HFFc6 (cell line): ENCODE results near the gene SDK2. TPM values are rescaled to one million over a fixed set of nuclear protein-coding genes. Genes with fewer than 3 reads are reported as not detected.

Experiments used
- DNase-seq: peaks from one replicate; pipeline ENCODE4 v3.0.0-alpha.2; 2018
- H3K27ac Mint-ChIP-seq: 2 replicates; pipeline ENCODE4 v1.8.0; 2020; ENCODE audit warnings: mild to moderate bottlenecking, mixed read lengths
- H3K27me3 Mint-ChIP-seq: 2 replicates; pipeline ENCODE4 v1.8.0; 2021; ENCODE audit warnings: mild to moderate bottlenecking, moderate library complexity, mixed read lengths; ENCODE audit not compliant: insufficient read depth
- H3K36me3 Mint-ChIP-seq: 2 replicates; pipeline ENCODE4 v1.8.0; 2021; ENCODE audit warnings: low read depth, mixed read lengths
- H3K4me1 Mint-ChIP-seq: 2 replicates; pipeline ENCODE4 v1.8.0; 2020; ENCODE audit warnings: low read depth, mixed read lengths
- H3K4me3 Mint-ChIP-seq: 2 replicates; pipeline ENCODE4 v1.8.0; 2020; ENCODE audit warnings: mild to moderate bottlenecking, moderate library complexity, mixed read lengths
- H3K9me3 Mint-ChIP-seq: 2 replicates; pipeline ENCODE4 v1.8.0; 2020; ENCODE audit warnings: mild to moderate bottlenecking, mixed read lengths
- CTCF ChIP-seq: fragments of 200-600 bp; sonication (generic); IDR thresholded peaks from 2 replicates; pipeline ENCODE4 v1.5.0; 2021; ENCODE audit warnings: antibody characterized with exemption, mild to moderate bottlenecking
- total RNA-seq, 6 experiments: library from RNA; stranded (reverse); fragmentation: NEBNext Ultra II Directional; extraction: Animal tissue kit (Norgen Biotek cat#: 25700); gene quantifications; 2 replicates in 1 of 6; 3 replicates in 5 of 6; pipeline ENCODE4 v1.2.3, GENCODE V29; 2021

Gene SDK2
- total RNA-seq, 6 experiments from 2014 or later: 0.03 TPM; not detected in 4

- no peak for DNase-seq
- Mint-ChIP-seq H3K27me3 (no peaks in the 10 kb centered on the region), H3K4me3 (no peak overlapping the region), H3K27ac (no peak overlapping the region), H3K36me3 (0 out of 2 replicates have a peak, but pooled peaks cover 5% of the 10 kb centered on the region), H3K9me3 (peaks cover 77% of the 10 kb centered on the region), H3K4me1 (no peaks in the 10 kb centered on the region)
- TF ChIP-seq CTCF: no peak
These were observed 42.7 kb upstream of the SDK2 start for GRCh38 chr17:73686961-73687360.

- peaks cover 77% of the 10 kb centered on the region for H3K9me3 Mint-ChIP-seq
- no peak for TF ChIP-seq CTCF
- no peak overlapping the region for H3K4me3 Mint-ChIP-seq
- H3K27me3 Mint-ChIP-seq: peaks cover 2% of the 10 kb centered on the region; the same call in 1 of the 2 replicates
- H3K4me1 Mint-ChIP-seq: no peaks in the 10 kb centered on the region
- DNase-seq: no peak
- no peak overlapping the region for H3K27ac Mint-ChIP-seq
- H3K36me3 Mint-ChIP-seq: peaks cover 5% of the 10 kb centered on the region; the same call in 1 of the 2 replicates
These were observed 41.9 kb upstream of the SDK2 start for GRCh38 chr17:73686126-73686525.

- no peak for TF ChIP-seq CTCF
- Mint-ChIP-seq H3K9me3 (peaks cover 67% of the 10 kb centered on the region), H3K4me1 (no peaks in the 10 kb centered on the region), H3K4me3 (no peak overlapping the region), H3K36me3 (no peaks in the 10 kb centered on the region; the same call in 1 of the 2 replicates), H3K27me3 (peaks cover 2% of the 10 kb centered on the region; the same call in 1 of the 2 replicates), H3K27ac (no peak overlapping the region)
- DNase-seq: no peak
These were observed 39.9 kb upstream of the SDK2 start for GRCh38 chr17:73684183-73684582.

- no peak overlapping the region for H3K27ac Mint-ChIP-seq
These were observed 39.5 kb upstream of the SDK2 start for GRCh38 chr17:73683771-73684170.

GRCh38 chr17:73681946-73682345 is 37.7 kb upstream of the SDK2 start:
- Mint-ChIP-seq H3K27ac (no peak overlapping the region), H3K4me1 (no peaks in the 10 kb centered on the region), H3K36me3 (no peaks in the 10 kb centered on the region; the same call in 1 of the 2 replicates), H3K9me3 (peaks cover 63% of the 10 kb centered on the region), H3K4me3 (no peak overlapping the region), H3K27me3 (peaks cover 2% of the 10 kb centered on the region; the same call in 1 of the 2 replicates)
- no peak for TF ChIP-seq CTCF
- no peak for DNase-seq

More at GRCh38 chr17:73683771-73684170, 39.5 kb upstream of the SDK2 start:
- peaks cover 66% of the 10 kb centered on the region for H3K9me3 Mint-ChIP-seq
- H3K4me1 Mint-ChIP-seq: no peaks in the 10 kb centered on the region
- no peaks in the 10 kb centered on the region; the same call in 1 of the 2 replicates for H3K36me3 Mint-ChIP-seq
- no peak for TF ChIP-seq CTCF
- no peak overlapping the region for H3K4me3 Mint-ChIP-seq
- no peak for DNase-seq
- H3K27me3 Mint-ChIP-seq: peaks cover 2% of the 10 kb centered on the region; the same call in 1 of the 2 replicates
